Measurements from ENCODE around the gene MBNL2. TPM values are rescaled to one million over a fixed set of nuclear protein-coding genes. Genes with fewer than 3 reads are reported as not detected.

MBNL2 gene
- total RNA-seq, 4 donors from 2014 or later, result 50.7 to 115 (median 72.0) TPM

DNA sequence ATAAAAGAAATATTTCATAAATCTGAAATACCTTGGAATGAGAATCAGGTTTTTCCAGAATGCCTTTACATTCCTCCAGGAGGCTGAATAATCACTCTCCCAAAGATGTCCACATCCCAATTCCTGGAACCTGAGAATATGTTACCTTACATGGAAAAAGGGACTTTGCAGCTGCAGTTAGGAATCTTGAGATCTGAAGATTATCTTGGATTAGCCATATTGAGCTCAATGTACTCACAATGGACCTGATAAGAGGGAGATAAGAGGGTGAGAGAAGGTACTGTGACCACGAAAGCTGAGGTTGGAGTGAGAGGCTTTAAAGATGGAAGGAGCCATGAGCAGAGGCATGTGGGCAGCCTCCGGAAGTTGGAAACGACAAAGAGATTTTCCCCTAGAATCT is 36.8 kb upstream of the MBNL2 start:
- H3K4me1 ChIP-seq, result no peaks in the 10 kb centered on the region
- TF ChIP-seq, protein P1, sequence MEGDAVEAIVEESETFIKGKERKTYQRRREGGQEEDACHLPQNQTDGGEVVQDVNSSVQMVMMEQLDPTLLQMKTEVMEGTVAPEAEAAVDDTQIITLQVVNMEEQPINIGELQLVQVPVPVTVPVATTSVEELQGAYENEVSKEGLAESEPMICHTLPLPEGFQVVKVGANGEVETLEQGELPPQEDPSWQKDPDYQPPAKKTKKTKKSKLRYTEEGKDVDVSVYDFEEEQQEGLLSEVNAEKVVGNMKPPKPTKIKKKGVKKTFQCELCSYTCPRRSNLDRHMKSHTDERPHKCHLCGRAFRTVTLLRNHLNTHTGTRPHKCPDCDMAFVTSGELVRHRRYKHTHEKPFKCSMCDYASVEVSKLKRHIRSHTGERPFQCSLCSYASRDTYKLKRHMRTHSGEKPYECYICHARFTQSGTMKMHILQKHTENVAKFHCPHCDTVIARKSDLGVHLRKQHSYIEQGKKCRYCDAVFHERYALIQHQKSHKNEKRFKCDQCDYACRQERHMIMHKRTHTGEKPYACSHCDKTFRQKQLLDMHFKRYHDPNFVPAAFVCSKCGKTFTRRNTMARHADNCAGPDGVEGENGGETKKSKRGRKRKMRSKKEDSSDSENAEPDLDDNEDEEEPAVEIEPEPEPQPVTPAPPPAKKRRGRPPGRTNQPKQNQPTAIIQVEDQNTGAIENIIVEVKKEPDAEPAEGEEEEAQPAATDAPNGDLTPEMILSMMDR (IDR thresholded peaks at IDR 0.05), result no peak
- no peak for TF ChIP-seq POLR2A (IDR thresholded peaks at IDR 0.05)
- H3K9me3 ChIP-seq, result no peaks in the 10 kb centered on the region
- DNase-seq, result no peak
- H3K36me3 ChIP-seq, result no peaks in the 10 kb centered on the region
- intact Hi-C loops (cut with DNase I; ENCODE audit: low total_unique reads), result no loop called here
- H3K4me3 ChIP-seq, result no peak overlapping the region
- H3K27me3 ChIP-seq, result no peaks in the 10 kb centered on the region
- no peak overlapping the region for H3K27ac ChIP-seq

DNA sequence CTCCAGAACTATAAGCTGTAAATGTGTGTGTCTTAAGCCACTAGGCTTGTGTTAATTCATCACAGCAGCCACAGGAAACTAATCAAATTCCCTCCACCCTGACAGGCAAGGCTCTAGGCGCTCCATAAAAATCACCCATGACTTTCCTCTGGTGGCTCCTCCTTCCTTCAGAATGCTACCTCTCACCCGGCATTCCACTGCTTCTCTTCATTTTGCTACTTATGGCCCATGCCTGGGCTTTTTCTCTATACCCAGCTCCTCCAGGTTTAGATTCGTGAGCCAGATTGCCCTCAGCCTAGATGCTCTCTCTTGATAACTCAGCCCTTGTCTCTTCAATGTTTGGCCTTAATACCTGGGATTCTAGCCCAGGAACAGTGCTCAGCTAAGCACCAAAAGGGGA is 36.4 kb upstream of the MBNL2 start:
- no peak for DNase-seq
- TF ChIP-seq, protein P1 (IDR thresholded peaks at IDR 0.05), result no peak
- TF ChIP-seq POLR2A (IDR thresholded peaks at IDR 0.05), result no peak
- no peaks in the 10 kb centered on the region for H3K27me3 ChIP-seq
- no peaks in the 10 kb centered on the region for H3K9me3 ChIP-seq
- H3K4me1 ChIP-seq, result no peaks in the 10 kb centered on the region
- no peak overlapping the region for H3K27ac ChIP-seq
- H3K36me3 ChIP-seq, result no peaks in the 10 kb centered on the region
- intact Hi-C loops (cut with DNase I; ENCODE audit: low total_unique reads), result no loop called here
- no peak overlapping the region for H3K4me3 ChIP-seq

DNA sequence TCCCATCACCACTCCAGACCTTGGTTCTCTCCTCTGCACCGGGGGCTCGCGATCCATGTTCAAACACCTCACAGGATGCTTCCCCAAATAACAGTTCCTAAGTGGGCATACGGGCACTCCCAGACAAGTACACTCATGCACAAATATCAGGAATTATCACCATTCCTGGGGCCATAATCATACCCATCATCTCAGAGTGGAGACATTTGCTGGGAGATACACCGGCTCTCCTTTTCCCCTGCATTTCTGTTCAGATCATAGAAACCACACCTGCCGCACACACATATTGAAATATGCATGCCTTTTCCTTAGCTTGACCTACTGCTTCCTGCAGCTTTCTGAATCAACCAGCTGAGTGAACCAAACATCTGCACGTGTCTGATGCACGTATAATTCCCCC is 33.9 kb upstream of the MBNL2 start:
- Histone ChIP-seq H3K36me3 (no peaks in the 10 kb centered on the region), H3K27ac (no peak overlapping the region), H3K27me3 (no peaks in the 10 kb centered on the region), H3K4me1 (no peaks in the 10 kb centered on the region), H3K9me3 (no peaks in the 10 kb centered on the region), H3K4me3 (no peak overlapping the region)
- intact Hi-C loops (cut with DNase I; ENCODE audit: low total_unique reads), result no loop called here
- TF ChIP-seq POLR2A (IDR thresholded peaks at IDR 0.05), result no peak
- TF ChIP-seq, protein P1 (IDR thresholded peaks at IDR 0.05), result no peak
- DNase-seq, result no peak

DNA sequence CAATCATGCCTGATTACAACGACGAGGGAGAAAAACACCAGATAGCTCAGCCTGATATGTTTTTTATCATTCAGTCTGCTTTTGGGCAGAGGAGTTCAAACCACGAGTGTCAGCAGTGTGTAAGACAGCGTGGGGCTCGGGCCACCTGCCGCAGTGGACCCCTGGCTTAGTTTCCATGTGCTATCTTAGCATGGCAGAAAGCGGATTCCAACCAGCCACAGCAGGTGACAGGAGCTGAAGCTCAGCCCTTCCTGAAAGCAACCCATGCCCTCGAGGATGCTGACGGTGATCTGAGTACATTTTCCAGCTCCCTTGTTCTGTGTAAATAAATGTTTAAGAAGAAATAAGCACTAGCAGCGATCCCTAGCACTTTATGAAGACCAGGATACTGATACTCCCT is 32.2 kb upstream of the MBNL2 start:
- Histone ChIP-seq H3K4me3 (no peak overlapping the region), H3K4me1 (no peaks in the 10 kb centered on the region), H3K27ac (no peak overlapping the region), H3K27me3 (no peaks in the 10 kb centered on the region), H3K9me3 (no peaks in the 10 kb centered on the region), H3K36me3 (no peaks in the 10 kb centered on the region)
- no peak for DNase-seq
- TF ChIP-seq POLR2A (IDR thresholded peaks at IDR 0.05), result no peak
- TF ChIP-seq, protein P1 (IDR thresholded peaks at IDR 0.05), result no peak
- intact Hi-C loops (cut with DNase I; ENCODE audit: low total_unique reads), result no loop called here

DNA sequence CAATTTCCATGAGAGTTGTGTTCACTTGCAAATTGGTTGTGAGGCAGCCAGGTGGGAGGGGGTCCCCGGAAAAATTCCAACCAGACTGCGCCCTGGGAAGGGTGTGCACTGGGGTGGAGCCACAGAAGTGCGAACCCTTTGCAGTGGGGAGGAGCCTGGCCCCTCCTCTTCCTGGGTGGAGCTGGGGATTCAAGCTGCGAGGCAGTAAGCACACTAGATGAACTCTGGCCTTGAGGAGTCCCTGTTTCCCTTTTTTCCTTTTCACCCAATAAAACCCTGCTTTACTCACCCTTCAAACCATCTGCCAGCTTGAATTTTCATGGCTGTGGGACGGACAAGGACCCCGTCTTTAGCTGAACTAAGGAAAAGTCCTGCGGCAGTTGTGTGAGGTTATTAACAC is 31.0 kb upstream of the MBNL2 start:
- H3K4me3 ChIP-seq, result no peak overlapping the region
- no peaks in the 10 kb centered on the region for H3K36me3 ChIP-seq
- TF ChIP-seq, protein P1 (IDR thresholded peaks at IDR 0.05), result no peak
- TF ChIP-seq POLR2A (IDR thresholded peaks at IDR 0.05), result no peak
- H3K4me1 ChIP-seq, result no peaks in the 10 kb centered on the region
- intact Hi-C loops (cut with DNase I; ENCODE audit: low total_unique reads), result no loop called here
- DNase-seq, result no peak
- no peak overlapping the region for H3K27ac ChIP-seq
- H3K9me3 ChIP-seq, result no peaks in the 10 kb centered on the region
- H3K27me3 ChIP-seq, result no peaks in the 10 kb centered on the region

Measured in uterus (tissue), 4 donors.